ENCODE data around the gene EXD3.

Gene EXD3

DNA sequence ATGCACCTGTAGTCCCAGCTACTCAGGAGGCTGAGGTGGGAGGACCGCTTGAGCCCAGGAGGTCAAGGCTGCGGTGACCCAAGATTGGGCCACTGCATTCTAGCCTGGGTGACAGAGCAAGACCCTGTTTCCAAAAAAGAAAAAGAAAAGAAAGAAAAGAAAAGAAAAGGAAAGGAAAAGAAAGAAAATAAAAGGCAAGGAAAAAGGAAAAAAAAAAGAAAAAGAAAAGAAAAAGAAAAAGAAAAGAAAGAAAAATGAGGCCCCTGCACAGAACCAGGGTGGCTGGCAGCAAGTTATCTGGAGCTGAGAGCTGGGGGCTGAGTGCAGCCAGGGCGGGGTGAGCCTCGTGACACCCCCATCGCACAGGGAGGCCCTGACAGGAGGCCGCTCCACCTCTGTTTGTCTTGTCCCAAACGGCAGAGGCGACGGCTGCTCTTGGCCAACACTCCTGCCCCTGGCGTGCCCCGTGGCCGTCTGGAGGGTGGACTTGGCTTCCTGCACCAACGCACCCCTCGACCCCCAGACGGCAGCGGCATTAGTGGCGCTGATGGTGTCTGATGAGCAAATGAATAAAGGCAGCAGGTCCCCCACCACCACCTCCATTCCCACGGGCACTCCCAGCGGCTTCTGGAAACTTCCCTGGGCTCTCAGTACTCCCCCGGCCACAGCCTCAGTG is 16.7 kb downstream of the EXD3 start:
- Mint-ChIP-seq H3K27me3 (ENCODE audit: low read depth) (peaks cover 8% of the 10 kb centered on the region), H3K27ac (peak overlapping the region; percentile 34), H3K9me3 (no peaks in the 10 kb centered on the region), H3K4me3 (no peak overlapping the region), H3K4me1 (ENCODE audit: low read depth) (no peaks in the 10 kb centered on the region), H3K36me3 (ENCODE audit: low read depth) (no peaks in the 10 kb centered on the region)

DNA sequence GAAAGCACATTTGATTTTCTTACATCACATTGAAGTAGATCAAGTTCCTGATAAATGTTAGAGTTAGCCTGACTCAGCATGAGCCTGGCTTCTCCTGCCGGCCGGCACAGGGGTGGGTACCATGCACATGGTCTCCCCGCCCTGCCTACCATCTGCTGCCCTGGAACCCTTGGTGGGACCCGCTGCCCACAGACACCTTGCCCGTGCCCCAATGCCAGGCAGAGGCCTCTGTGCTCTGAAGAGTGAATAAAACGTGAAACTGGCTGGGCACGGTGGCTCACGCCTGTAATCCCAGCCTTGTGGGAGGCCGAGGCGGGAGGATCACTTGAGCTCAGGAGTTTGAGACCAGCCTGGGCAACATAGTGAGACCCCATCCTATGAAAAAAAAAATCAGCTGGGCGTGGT is 17.3 kb downstream of the EXD3 start:
- Mint-ChIP-seq H3K27me3 (ENCODE audit: low read depth) (peaks cover 8% of the 10 kb centered on the region), H3K4me3 (no peak overlapping the region), H3K27ac (no peak overlapping the region), H3K36me3 (ENCODE audit: low read depth) (no peaks in the 10 kb centered on the region), H3K9me3 (no peaks in the 10 kb centered on the region), H3K4me1 (ENCODE audit: low read depth) (no peaks in the 10 kb centered on the region)

DNA sequence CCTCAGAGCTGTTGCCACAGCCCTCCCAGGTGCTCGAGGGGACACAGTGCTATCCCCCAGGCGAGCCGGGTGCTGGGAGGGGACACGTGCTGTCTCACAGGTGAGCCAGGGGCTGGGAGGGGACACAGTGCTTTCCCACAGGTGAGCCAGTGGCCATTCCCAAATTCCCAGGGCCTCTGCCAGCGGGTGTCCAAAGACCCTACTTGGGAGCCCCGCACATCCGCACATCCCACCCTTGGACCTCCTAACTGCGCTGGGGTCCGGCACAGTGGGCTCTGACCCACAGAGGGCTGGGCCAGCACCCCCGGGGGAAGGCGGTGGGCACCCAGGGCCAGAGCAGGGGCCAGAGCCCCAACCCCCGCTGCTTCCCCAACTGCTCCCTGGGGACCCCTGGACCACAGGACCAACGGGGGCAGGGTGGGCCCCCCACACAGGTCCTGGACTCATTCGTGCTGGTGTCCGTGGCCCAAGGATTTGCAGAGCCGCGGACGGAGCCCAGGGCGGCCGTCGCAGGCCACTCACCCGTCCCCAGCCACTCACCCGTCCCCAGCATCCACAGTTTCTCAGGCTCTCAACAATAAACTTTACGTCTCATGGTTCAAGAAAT is 17.9 kb downstream of the EXD3 start:
- Mint-ChIP-seq H3K9me3 (no peaks in the 10 kb centered on the region), H3K27me3 (ENCODE audit: low read depth) (peaks cover 8% of the 10 kb centered on the region), H3K4me3 (no peak overlapping the region), H3K27ac (no peak overlapping the region), H3K4me1 (ENCODE audit: low read depth) (no peaks in the 10 kb centered on the region), H3K36me3 (ENCODE audit: low read depth) (peaks cover 1% of the 10 kb centered on the region)

DNA sequence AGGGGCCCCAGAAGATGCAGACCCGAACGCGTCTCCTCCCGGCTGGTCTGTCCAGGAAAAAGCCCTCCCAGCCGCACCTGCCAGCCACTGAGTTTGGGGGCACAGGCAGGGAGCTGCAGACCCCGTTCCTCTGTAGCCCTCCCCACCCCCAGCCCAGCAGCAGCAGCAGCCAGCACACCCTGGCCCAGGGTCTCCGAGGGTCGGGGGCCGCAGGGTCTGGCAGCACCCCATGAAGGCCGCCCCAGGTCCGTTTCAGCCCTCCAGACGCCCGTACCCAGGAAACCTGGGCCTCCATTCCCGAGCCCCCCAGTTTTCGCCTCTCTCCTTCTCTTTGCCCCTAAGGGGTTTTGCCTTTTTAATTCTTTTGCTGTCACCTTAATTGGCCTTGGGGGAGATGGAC is 19.7 kb downstream of the EXD3 start:
- Mint-ChIP-seq H3K36me3 (ENCODE audit: low read depth) (peaks cover 1% of the 10 kb centered on the region), H3K9me3 (no peaks in the 10 kb centered on the region), H3K27me3 (ENCODE audit: low read depth) (peaks cover 8% of the 10 kb centered on the region), H3K4me3 (no peak overlapping the region), H3K4me1 (ENCODE audit: low read depth) (no peaks in the 10 kb centered on the region), H3K27ac (no peak overlapping the region)

DNA sequence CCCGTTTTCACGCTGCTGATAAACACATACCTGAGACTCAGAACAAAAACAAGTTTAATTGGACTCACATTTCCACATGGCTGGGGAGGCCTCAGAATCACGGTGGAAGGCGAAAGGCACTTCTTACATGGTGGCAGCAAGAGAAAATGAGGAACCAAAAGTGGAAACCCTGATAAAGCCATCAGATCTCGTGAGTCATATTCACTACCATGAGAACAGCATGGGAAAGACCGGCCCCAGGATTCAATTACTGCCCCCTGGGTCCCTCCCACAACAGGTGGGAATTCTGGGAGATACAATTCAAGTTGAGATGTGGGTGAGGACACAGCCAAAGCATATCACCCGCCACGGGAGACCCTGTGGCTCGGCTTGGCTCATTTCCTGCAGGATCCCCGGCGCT is 20.2 kb downstream of the EXD3 start:
- Mint-ChIP-seq H3K4me1 (ENCODE audit: low read depth) (no peaks in the 10 kb centered on the region), H3K36me3 (ENCODE audit: low read depth) (peaks cover 1% of the 10 kb centered on the region), H3K9me3 (no peaks in the 10 kb centered on the region), H3K4me3 (no peak overlapping the region), H3K27me3 (ENCODE audit: low read depth) (peaks cover 8% of the 10 kb centered on the region), H3K27ac (no peak overlapping the region)

DNA sequence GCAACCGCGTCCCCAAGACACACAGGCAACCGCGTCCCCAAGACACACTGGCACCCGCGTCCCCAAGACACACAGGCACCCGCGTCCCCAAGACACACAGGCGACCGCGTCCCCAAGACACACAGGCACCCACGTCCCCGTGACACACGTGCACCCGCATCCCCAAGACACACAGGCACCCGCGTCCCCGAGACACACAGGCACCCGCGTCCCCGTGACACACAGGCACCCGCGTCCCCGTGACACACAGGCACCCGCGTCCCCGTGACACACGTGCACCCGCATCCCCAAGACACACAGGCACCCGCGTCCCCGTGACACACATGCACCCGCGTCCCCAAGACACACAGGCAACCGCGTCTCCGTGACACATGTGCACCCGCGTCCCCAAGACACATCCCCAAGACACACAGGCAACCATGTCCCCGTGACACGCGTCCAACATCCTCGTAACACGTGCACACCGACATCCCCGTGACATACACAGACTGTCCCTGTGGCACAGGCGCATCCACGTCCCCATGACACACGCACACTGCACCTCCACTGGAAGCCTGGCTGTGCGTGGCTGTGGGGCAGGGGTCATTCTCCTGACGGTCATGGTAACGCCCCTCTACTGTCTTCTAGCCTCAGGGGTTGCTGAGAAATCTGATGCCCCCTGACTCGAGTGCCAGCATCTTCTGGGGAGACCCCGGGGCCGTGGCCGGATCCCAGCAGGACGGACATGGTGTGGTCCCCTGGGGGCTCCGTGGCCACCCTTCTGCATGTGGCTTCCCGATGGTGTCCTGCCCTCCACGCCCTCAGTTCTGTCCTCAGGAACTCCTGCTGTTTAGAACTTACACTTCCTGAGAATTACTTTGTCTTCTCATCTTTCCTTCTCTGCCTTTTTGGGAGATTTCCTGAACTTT is 24.1 kb downstream of the EXD3 start:
- H3K36me3 Mint-ChIP-seq (ENCODE audit: low read depth) = peaks cover 1% of the 10 kb centered on the region
- H3K27ac Mint-ChIP-seq = no peak overlapping the region
- no peak overlapping the region for H3K4me3 Mint-ChIP-seq
- no peaks in the 10 kb centered on the region for H3K27me3 Mint-ChIP-seq (ENCODE audit: low read depth)
- no peaks in the 10 kb centered on the region for H3K9me3 Mint-ChIP-seq
- H3K4me1 Mint-ChIP-seq (ENCODE audit: low read depth) = no peaks in the 10 kb centered on the region

DNA sequence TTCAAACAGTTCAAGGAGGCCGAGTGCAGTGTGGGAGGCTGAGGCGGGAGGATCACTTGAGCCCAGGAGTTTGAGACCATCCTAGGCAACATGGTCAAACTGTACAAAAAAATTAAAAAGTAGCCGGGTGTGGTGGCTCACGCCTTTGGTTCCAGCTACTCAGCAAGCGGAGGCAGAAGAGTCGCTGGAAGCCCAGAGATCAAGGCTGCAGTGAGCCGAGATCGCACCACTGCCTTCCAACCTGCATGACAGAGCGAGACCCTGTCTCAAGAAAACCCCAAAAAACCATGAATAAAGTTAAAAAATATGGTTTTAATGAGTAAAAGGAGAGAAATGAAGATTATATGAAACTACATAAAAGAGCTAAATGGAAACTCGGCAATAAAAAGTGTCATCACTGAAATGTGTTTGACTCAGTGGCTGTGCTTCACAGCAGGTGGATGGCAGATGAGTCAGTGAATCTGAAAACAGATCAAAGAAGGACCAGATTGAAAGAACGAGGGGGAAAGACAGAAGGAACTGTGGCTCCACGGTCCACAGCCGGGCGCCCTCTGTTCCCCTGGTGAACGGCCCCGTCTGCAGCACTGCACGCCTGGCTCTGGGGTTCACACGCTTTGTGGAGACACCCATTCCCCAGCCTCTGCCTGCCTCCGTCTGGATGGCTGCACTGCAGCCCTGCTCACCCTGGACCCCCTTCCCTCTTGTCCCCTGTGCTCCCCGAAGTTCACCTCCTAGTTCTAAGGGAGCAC is 25.1 kb downstream of the EXD3 start:
- H3K4me3 Mint-ChIP-seq = no peak overlapping the region
- peaks cover 1% of the 10 kb centered on the region for H3K36me3 Mint-ChIP-seq (ENCODE audit: low read depth)
- no peak overlapping the region for H3K27ac Mint-ChIP-seq
- no peaks in the 10 kb centered on the region for H3K4me1 Mint-ChIP-seq (ENCODE audit: low read depth)
- no peaks in the 10 kb centered on the region for H3K9me3 Mint-ChIP-seq
- H3K27me3 Mint-ChIP-seq (ENCODE audit: low read depth) = no peaks in the 10 kb centered on the region

DNA sequence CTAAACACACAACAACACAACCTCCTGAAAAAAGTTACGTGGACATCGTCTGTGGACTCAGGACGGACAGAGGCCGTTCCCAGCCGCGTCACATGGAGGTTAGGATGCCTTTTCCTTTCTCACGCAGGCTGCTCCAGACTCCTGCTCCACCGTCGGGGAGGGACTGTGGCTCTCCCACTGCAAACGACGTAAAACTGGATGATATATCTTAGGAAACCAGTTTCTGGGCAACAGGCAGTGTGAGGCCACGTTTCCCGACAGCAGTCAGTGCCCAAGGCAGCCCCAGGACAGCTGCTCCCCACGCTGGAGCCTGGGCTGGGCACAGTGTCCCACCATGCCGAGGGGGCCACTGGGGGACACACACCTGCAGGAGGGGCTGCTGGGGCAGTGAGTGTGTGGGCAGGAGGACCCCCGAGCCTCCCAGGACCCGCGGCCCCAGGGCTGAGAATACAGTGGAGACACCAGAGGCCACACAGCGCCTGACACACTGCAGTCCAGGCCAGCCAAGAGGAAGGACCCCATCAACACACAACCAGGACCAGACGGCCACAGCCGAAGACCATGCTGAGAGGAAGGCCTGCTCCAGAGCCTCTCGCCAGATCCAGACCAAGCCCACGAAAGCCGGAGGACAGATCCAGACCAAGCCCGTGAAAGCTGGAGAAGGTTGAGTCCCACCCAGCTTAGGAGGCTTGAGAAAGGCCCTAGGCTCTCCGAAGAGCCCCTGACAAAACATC is 26.2 kb downstream of the EXD3 start:
- Mint-ChIP-seq H3K9me3 (no peaks in the 10 kb centered on the region), H3K27me3 (ENCODE audit: low read depth) (no peaks in the 10 kb centered on the region), H3K27ac (no peak overlapping the region), H3K4me3 (no peak overlapping the region), H3K36me3 (ENCODE audit: low read depth) (peaks cover 1% of the 10 kb centered on the region), H3K4me1 (ENCODE audit: low read depth) (no peaks in the 10 kb centered on the region)

DNA sequence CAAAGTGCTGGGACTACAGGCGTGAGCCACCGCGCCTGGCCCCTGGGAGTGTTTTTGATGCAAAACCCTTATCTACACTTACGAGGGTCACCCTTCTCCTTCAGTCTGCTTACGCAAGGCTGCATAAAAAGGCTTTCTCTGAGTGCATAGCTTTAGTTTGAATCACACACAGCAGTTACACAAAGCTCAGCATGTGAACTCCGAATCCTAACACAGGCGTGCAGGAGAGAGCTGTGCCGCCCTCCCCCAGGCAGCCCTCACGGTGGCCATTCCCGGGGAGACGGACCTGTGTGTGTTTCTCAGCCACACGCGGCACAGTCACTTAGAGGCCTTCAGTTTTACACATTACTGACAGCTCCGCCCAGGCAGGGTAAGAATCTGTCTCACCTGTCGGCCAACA is 26.7 kb downstream of the EXD3 start:
- Mint-ChIP-seq H3K27ac (no peak overlapping the region), H3K27me3 (ENCODE audit: low read depth) (no peaks in the 10 kb centered on the region), H3K4me3 (no peak overlapping the region), H3K4me1 (ENCODE audit: low read depth) (no peaks in the 10 kb centered on the region), H3K9me3 (no peaks in the 10 kb centered on the region), H3K36me3 (ENCODE audit: low read depth) (peaks cover 1% of the 10 kb centered on the region)

DNA sequence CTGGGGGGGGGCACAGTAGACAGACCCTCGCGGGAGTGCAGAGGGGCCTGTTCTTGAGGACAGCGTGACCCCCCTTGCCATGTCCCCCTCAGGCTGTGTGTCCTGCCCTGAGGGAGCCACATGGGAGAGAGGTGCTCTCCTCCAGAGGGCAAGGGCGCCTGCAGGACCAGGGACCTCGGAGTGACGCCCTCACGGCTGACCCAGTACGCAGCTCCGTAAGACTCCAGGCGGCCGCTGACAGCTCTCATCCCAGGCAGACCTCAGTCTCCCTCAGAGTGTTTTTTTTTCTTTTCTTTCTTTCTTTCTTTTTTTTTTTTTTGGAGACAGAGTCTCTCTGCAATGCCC is 27.3 kb downstream of the EXD3 start:
- Mint-ChIP-seq H3K9me3 (no peaks in the 10 kb centered on the region), H3K27ac (no peak overlapping the region), H3K4me3 (no peak overlapping the region), H3K4me1 (ENCODE audit: low read depth) (no peaks in the 10 kb centered on the region), H3K36me3 (ENCODE audit: low read depth) (peaks cover 1% of the 10 kb centered on the region), H3K27me3 (ENCODE audit: low read depth) (no peaks in the 10 kb centered on the region)

DNA sequence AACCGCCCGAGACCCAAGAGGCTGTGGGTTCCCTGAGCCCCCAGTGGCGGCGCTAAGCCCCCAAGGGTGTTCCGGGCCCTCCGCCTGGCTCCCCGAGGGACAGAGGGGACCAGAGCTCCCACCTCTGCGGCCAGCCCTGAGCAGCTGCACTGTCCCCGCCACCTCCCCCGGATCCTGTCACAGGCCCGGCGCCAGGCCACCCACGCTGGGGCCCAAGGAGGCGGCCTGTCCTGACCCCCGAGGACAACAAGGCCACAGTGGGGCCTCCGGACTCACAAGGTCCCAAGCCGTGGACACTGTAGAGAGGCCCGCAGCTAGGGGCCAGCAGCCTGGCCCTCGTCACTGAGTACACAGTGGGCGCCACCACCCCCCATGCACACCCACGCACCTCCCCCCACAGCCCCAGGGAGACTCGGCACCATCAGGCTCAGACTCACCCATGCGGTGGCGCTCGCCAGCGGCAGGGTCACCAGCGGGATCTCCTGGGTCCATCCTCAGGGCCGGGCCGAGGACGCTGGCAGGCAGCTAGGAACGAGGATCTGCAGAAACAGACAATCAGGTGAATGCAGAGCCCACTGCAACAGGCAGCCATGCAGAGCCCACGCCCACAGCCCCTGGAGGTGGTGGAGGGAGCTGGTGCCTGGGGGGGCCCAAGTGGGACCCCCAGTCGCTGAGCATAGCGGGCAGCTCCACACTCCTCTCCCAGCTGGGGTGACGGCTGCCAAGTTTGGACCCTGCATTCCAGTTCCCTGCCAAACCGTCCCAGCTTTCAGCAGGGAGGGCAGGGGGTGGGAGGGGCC is 27.9 kb downstream of the EXD3 start:
- Mint-ChIP-seq H3K4me3 (no peak overlapping the region), H3K9me3 (no peaks in the 10 kb centered on the region), H3K4me1 (ENCODE audit: low read depth) (no peaks in the 10 kb centered on the region), H3K27me3 (ENCODE audit: low read depth) (no peaks in the 10 kb centered on the region), H3K36me3 (ENCODE audit: low read depth) (no peaks in the 10 kb centered on the region), H3K27ac (no peak overlapping the region)

DNA sequence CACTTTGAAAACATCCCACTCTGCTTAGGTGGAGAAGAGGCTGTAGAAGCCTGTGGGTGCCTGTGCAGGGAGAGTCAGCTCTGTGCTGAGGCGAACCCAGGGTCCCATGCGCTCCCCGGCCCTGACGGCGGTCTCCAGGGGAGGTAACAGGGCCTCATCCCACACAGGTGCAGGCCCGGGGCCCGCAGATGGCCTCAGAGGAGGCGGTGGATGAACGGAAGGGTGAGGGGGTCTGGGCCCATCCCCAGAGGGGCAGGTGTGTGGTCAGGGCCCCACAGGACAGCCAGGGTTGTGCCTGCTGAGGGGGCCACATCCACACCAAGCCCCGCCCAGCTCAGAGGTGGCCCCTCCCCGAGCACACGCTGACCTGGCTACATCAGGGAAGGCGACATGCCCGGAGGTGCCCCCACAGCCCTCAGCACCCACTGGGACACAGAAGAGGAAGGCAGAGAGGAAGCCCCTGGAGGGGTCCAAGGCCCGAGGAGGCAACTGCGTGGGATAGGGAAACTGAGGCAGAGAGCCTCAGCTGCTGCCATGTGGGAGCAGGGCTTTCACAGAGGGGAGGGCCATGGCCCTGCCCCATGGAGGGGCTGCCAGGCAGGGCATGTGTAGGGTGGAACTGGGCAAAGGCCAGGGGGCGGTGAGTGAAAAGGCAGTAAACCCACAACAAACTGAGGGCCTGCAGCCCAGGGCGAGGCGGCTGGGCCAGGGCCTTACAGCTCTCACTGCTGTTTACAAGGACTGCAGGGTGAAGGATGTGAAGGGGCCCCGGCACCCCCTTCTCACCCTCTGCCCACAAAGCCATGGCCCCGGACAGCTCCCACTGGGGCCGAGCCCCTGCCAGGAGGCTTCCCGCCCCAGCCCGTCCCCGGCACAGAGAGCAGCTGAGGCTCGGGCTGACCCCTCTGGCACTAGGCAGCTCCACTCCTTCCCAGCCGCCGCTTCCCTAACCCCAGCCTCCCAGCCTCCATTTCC is 29.5 kb downstream of the EXD3 start:
- Mint-ChIP-seq H3K27ac (no peak overlapping the region), H3K9me3 (no peaks in the 10 kb centered on the region), H3K4me3 (no peak overlapping the region), H3K36me3 (ENCODE audit: low read depth) (no peaks in the 10 kb centered on the region), H3K4me1 (ENCODE audit: low read depth) (no peaks in the 10 kb centered on the region), H3K27me3 (ENCODE audit: low read depth) (no peaks in the 10 kb centered on the region)
